Hepatocyte (in vitro differentiated cells): Measurements from ENCODE around the gene TBC1D21.

ENCODE experiments used
- EZH2 ChIP-seq: fragments of 200-600 bp; sonication (generic); IDR thresholded peaks from 2 replicates; pipeline ENCODE4 v1.6.1; 2016; ENCODE audit warnings: antibody characterized with exemption, mild to moderate bottlenecking, borderline replicate concordance
- TF ChIP-seq, protein P1 (sequence below): fragments of 200-600 bp; sonication (generic); IDR thresholded peaks from 2 replicates; pipeline ENCODE4 v1.5.1; 2016; ENCODE audit warnings: antibody characterized with exemption, mild to moderate bottlenecking; ENCODE audit not compliant: poor library complexity

DNA sequence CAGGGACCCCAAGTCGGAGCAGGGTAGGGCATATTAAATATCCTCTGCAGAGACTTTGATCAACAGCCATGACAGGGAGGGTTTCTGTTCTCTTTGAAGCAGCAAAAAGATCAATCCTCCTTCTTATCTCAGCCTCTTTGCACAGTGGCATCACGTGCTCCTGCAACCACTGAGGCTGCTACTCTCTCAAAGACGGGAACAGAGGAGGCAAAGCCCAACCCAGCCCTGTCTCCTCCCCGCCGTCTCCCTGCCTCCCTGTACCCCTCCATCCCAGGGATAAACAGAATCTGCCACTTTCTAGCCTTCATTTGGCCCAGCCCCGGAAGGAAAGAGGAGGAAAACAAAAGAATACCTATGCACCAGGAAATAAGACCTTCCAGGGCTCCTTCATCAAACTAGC is 7.5 kb upstream of the TBC1D21 start:
- TF ChIP-seq, protein P1, sequence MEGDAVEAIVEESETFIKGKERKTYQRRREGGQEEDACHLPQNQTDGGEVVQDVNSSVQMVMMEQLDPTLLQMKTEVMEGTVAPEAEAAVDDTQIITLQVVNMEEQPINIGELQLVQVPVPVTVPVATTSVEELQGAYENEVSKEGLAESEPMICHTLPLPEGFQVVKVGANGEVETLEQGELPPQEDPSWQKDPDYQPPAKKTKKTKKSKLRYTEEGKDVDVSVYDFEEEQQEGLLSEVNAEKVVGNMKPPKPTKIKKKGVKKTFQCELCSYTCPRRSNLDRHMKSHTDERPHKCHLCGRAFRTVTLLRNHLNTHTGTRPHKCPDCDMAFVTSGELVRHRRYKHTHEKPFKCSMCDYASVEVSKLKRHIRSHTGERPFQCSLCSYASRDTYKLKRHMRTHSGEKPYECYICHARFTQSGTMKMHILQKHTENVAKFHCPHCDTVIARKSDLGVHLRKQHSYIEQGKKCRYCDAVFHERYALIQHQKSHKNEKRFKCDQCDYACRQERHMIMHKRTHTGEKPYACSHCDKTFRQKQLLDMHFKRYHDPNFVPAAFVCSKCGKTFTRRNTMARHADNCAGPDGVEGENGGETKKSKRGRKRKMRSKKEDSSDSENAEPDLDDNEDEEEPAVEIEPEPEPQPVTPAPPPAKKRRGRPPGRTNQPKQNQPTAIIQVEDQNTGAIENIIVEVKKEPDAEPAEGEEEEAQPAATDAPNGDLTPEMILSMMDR = no peak
- TF ChIP-seq EZH2 = no peak
